Measurements from ENCODE around the gene TM7SF2.
"Not testable (repeated sequence)": the region's sequence is repeated elsewhere in the genome, so short reads cannot be mapped to it uniquely, and the experiment has no call there.

The TM7SF2 gene

DNA sequence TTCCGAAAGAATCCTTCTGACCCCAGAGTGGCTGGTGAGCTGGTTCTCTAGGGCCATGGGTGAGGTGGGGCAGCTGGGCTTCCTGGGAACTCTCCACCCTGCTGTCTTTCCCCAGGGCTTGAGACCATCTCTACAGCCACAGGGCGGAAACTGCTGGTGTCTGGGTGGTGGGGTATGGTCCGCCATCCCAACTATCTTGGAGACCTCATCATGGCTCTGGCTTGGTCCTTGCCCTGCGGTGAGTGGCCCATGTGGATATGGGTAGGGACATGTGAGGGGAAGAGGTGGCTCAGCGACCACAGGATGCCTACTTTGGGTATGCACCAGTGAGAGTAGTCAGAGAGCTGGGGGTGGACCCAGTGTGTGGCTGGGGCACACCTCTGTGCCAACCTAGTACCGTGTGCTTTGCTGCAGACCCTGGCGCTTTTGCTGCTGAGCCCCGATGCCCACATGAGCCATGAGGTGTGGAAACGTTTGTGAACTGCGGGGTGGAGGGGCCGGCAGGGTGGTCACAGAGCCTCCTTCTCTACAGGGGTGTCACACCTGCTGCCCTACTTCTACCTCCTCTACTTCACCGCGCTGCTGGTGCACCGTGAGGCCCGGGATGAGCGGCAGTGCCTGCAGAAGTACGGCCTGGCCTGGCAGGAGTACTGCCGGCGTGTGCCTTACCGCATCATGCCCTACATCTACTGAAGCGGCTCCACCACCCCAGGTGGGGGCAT lies 3.9 kb downstream of the TM7SF2 start:
- no peak overlapping the region for H3K4me3 ChIP-seq (ENCODE audit: low read depth, low read length)
- TF ChIP-seq CTCF (IDR thresholded peaks at IDR 0.05; ENCODE audit: low read depth, low read length): no peak

- peak overlapping the region; percentile 90 for H3K4me3 ChIP-seq (ENCODE audit: low read depth, low read length)
- TF ChIP-seq CTCF (IDR thresholded peaks at IDR 0.05; ENCODE audit: low read depth, low read length): no peak
Observed at GRCh38 chr11:65116370-65117205, 4.9 kb downstream of the TM7SF2 start.

DNA sequence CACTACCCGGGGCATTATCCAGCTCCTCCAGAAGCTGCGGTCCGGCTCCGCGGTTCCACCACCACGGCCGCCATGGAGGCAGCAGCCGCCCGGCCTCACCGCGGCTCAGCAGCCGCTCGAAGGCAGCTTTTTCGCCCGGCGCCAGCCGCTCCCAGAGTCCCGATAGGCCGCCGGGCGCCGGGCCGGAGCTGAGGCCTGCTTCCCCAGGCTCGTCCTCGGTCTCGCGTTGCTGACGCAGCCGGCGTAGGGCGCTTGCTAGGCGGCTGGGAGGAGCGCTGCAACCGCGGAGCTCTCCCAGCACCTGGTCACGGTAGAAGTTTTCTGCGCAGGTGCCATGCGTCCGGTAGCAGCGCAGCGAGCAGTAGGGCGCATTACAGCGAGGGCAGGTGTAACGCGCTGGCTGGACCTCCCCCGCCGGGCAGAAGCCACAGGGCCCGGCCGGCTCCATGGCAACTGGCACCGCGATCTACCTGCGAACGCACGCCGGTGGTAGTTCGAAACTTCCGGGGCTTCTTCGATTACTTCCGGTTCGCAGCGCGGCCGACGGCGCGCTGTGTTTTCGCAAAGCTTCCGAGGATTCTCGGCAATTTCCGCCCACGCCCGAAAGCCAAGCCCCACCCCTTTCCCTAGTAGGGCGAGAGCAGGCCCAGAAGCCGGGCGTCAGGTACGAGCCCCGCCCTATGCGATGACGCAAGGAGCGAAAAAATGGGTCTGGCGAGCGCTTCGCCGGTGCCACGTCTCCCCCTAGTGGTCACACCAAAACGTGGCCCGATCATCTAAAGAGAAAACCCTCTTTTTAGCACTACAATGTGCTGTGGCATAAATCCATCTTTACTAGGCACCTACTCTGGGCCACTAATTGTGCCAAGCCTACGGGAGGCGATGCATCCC lies 5.8 kb downstream of the TM7SF2 start, which contains the start of gene ZNHIT2:
Gene ZNHIT2, minus strand, starts transcription at position 496 of the 891 bp plus-strand sequence. Its CDS starts 48 bp downstream, at position 448.
- peak; percentile 79 for TF ChIP-seq CTCF (IDR thresholded peaks at IDR 0.05; ENCODE audit: low read depth, low read length)
- peak within 1 kb of the TSS; percentile 90 for H3K4me3 ChIP-seq (ENCODE audit: low read depth, low read length)

- H3K4me3 ChIP-seq (ENCODE audit: low read depth, low read length): no peak overlapping the region
- TF ChIP-seq CTCF (IDR thresholded peaks at IDR 0.05; ENCODE audit: low read depth, low read length): no peak
Observed at GRCh38 chr11:65118097-65118837, 6.6 kb downstream of the TM7SF2 start.

GRCh38 chr11:65118891-65119669 lies 7.4 kb downstream of the TM7SF2 start:
- not testable (repeated sequence) for H3K4me3 ChIP-seq (ENCODE audit: low read depth, low read length)

- no peak for TF ChIP-seq CTCF (IDR thresholded peaks at IDR 0.05; ENCODE audit: low read depth, low read length)
- H3K4me3 ChIP-seq (ENCODE audit: low read depth, low read length): no peak overlapping the region
Observed at GRCh38 chr11:65119670-65119995, 8.0 kb downstream of the TM7SF2 start.
